Right ventricle myocardium superior (tissue), 1 donor: ENCODE measurements around the gene RAB3C. TPM values are rescaled to one million over a fixed set of nuclear protein-coding genes. Genes with fewer than 3 reads are reported as not detected.

Experiments
- ATAC-seq: fragments of 200-7000 bp; cut with Tn5 transposase; one replicate; pipeline ENCODE4 v1.9.1; 2020; ENCODE audit warnings: mild to moderate bottlenecking; ENCODE audit not compliant: poor library complexity
- DNase-seq: peaks from one replicate; pipeline ENCODE4 v3.0.0-alpha.2; 2020
- intact Hi-C: fragments of 100-400 bp; cut with DNase I; formaldehyde crosslinking; loops from one replicate; pipeline ENCODE4 v1.11.2; 2022
- total RNA-seq: library from RNA; stranded (reverse); fragmentation: NEBNext Ultra II Directional; extraction: Animal tissue kit (Norgen Biotek cat#: 25700); gene quantifications from one replicate; pipeline ENCODE4 v1.2.1, GENCODE V29; 2021
- donor health status: DM: no; HTN: yes; CAD: no; lungs with severe emphysema.

The RAB3C gene
- total RNA-seq, 1 donor from 2014 or later, result 0.83 TPM

GRCh38 chr5:58751222-58751837 is 168.5 kb downstream of the RAB3C start:
- intact Hi-C loops, result no loop called here
- ATAC-seq (no peak), DNase-seq (no peak)

GRCh38 chr5:58752104-58752503 is 169.2 kb downstream of the RAB3C start:
- intact Hi-C loops, result no loop called here
- DNase-seq (no peak), ATAC-seq (no peak)

GRCh38 chr5:58753446-58753845 is 170.6 kb downstream of the RAB3C start:
- no peak for DNase-seq
- no peak for ATAC-seq
- intact Hi-C loops, result no loop called here

GRCh38 chr5:58754250-58754649 is 171.4 kb downstream of the RAB3C start:
- DNase-seq (no peak), ATAC-seq (no peak)
- intact Hi-C loops, result no loop called here

- intact Hi-C loops, result no loop called here
- ATAC-seq, result no peak
- DNase-seq, result no peak
Measured at GRCh38 chr5:58755397-58755796, 172.5 kb downstream of the RAB3C start.

- intact Hi-C loops, result no loop called here
Measured at GRCh38 chr5:58759745-58760144, 176.9 kb downstream of the RAB3C start.

GRCh38 chr5:58760222-58760621 is 177.3 kb downstream of the RAB3C start:
- ATAC-seq (no peak), DNase-seq (no peak)
- intact Hi-C loops, result no loop called here

More at GRCh38 chr5:58759745-58760144, 176.9 kb downstream of the RAB3C start:
- ATAC-seq (peak; percentile 73), DNase-seq (no peak)

- intact Hi-C loops, result no loop called here
- DNase-seq, result no peak
- ATAC-seq, result no peak
Measured at GRCh38 chr5:58761407-58761806, 178.5 kb downstream of the RAB3C start.

GRCh38 chr5:58763390-58763789 is 180.5 kb downstream of the RAB3C start:
- ATAC-seq, result no peak
- no peak for DNase-seq
- intact Hi-C loops, result no loop called here

- no peak for ATAC-seq
Measured at GRCh38 chr5:58764199-58764598, 181.3 kb downstream of the RAB3C start.

GRCh38 chr5:58765058-58765457 is 182.2 kb downstream of the RAB3C start:
- intact Hi-C loops, result no loop called here
- ATAC-seq, result no peak
- DNase-seq, result no peak

More at GRCh38 chr5:58764199-58764598, 181.3 kb downstream of the RAB3C start:
- DNase-seq, result no peak
- intact Hi-C loops, result no loop called here

- intact Hi-C loops, result no loop called here
- ATAC-seq (no peak), DNase-seq (no peak)
Measured at GRCh38 chr5:58767104-58767503, 184.2 kb downstream of the RAB3C start.

GRCh38 chr5:58770136-58770535 is 187.3 kb downstream of the RAB3C start:
- no peak for ATAC-seq
- no peak for DNase-seq
- intact Hi-C loops, result no loop called here

GRCh38 chr5:58771796-58772195 is 188.9 kb downstream of the RAB3C start:
- ATAC-seq (no peak), DNase-seq (no peak)
- intact Hi-C loops, result no loop called here

GRCh38 chr5:58773744-58774441 is 191.0 kb downstream of the RAB3C start:
- DNase-seq (peak; percentile 54), ATAC-seq (peak; percentile 58)
- intact Hi-C loops, result no loop called here

GRCh38 chr5:58774937-58775336 is 192.1 kb downstream of the RAB3C start:
- DNase-seq, result no peak
- intact Hi-C loops, result no loop called here
- no peak for ATAC-seq

- ATAC-seq, result no peak
- intact Hi-C loops, result no loop called here
- no peak for DNase-seq
Measured at GRCh38 chr5:58775701-58776262, 192.9 kb downstream of the RAB3C start.

GRCh38 chr5:58776559-58776958 is 193.7 kb downstream of the RAB3C start:
- DNase-seq (no peak), ATAC-seq (no peak)
- intact Hi-C loops, result no loop called here

GRCh38 chr5:58778888-58779287 is 196.0 kb downstream of the RAB3C start:
- ATAC-seq, result no peak
- no peak for DNase-seq
- intact Hi-C loops, result no loop called here

GRCh38 chr5:58786035-58786434 is 203.2 kb downstream of the RAB3C start:
- intact Hi-C loops, result no loop called here
- DNase-seq (no peak), ATAC-seq (no peak)
